Smooth muscle cell (in vitro differentiated cells): ENCODE measurements around the gene SMOC2. TPM values are rescaled to one million over a fixed set of nuclear protein-coding genes. Genes with fewer than 3 reads are reported as not detected.

Experiments used
- DNase-seq: peaks from one replicate; lab custom pipeline; 2025; ENCODE audit not compliant: unreplicated experiment; lab: John Stamatoyannopoulos, UW
- H2AFZ ChIP-seq: fragments of 200-600 bp; sonication (generic); 2 replicates; pipeline ENCODE4 v1.6.0; 2016; ENCODE audit warnings: antibody characterized with exemption, low read depth, mild to moderate bottlenecking
- H3F3A ChIP-seq: fragments of 200-600 bp; sonication (generic); 2 replicates; pipeline ENCODE4 v1.6.0; 2017; ENCODE audit warnings: antibody characterized with exemption, low read depth
- H3K27ac ChIP-seq: fragments of 200-600 bp; sonication (generic); 2 replicates; pipeline ENCODE4 v1.5.1; 2016; ENCODE audit warnings: low read depth, mild to moderate bottlenecking
- H3K27me3 ChIP-seq: fragments of 200-600 bp; sonication (generic); 2 replicates; pipeline ENCODE4 v1.6.1; 2016; ENCODE audit warnings: low read depth, mild to moderate bottlenecking
- H3K36me3 ChIP-seq: fragments of 200-600 bp; sonication (generic); 2 replicates; pipeline ENCODE4 v1.5.1; 2016; ENCODE audit warnings: low read depth
- H3K4me1 ChIP-seq: fragments of 200-600 bp; sonication (generic); 2 replicates; pipeline ENCODE4 v1.5.1; 2016; ENCODE audit warnings: low read depth
- H3K4me2 ChIP-seq: fragments of 200-600 bp; sonication (generic); 2 replicates; pipeline ENCODE4 v1.6.0; 2016; ENCODE audit warnings: mild to moderate bottlenecking
- H3K4me3 ChIP-seq: fragments of 200-600 bp; sonication (generic); 2 replicates; pipeline ENCODE4 v1.5.1; 2016; ENCODE audit warnings: mild to moderate bottlenecking
- H3K79me2 ChIP-seq: fragments of 200-600 bp; sonication (generic); 2 replicates; pipeline ENCODE4 v1.6.0; 2016; ENCODE audit warnings: low read depth, mild to moderate bottlenecking
- H3K9ac ChIP-seq: fragments of 200-600 bp; sonication (generic); 2 replicates; pipeline ENCODE4 v1.6.0; 2016; ENCODE audit warnings: low read depth
- H3K9me3 ChIP-seq: fragments of 200-600 bp; sonication (generic); replicated peaks from 2 replicates; pipeline ENCODE4 v1.5.1; 2016; ENCODE audit warnings: low read depth
- H4K20me1 ChIP-seq: fragments of 200-600 bp; sonication (generic); 2 replicates; pipeline ENCODE4 v1.6.0; 2016; ENCODE audit warnings: low read depth
- CTCF ChIP-seq: fragments of 200-600 bp; sonication (generic); IDR thresholded peaks from 2 replicates; pipeline ENCODE4 v1.5.1; 2017; ENCODE audit warnings: borderline replicate concordance, mild to moderate bottlenecking, antibody characterized with exemption; ENCODE audit not compliant: insufficient read depth, poor library complexity, severe bottlenecking
- WGBS: methylation state at CpG from one replicate; pipeline ENCODE4 v1.1.7; 2016; ENCODE audit warnings: low lambda C conversion rate; 5-methylcytosine and 5-hydroxymethylcytosine counted together
- polyA plus RNA-seq: library from polyadenylated mRNA; unstranded; fragments of >200 nt; fragmentation: Nextera tagmentation; extraction: Ambion mirVana; gene quantifications from 2 replicates; pipeline ENCODE4 v1.2.1, GENCODE V29; 2016
- total RNA-seq: library from RNA; depleted of rRNA; stranded (reverse); fragments of >200 nt; gene quantifications from 2 replicates; pipeline ENCODE4 v1.2.3, GENCODE V29; 2014

SMOC2 gene
- total and polyA plus RNA-seq, 2 experiments from 2014 or later: 0.63 to 1.2 TPM

- no peaks in the 10 kb centered on the region for H3K36me3 ChIP-seq
- H3K4me1 ChIP-seq: no peaks in the 10 kb centered on the region
- no peaks in the 10 kb centered on the region for H3F3A ChIP-seq
- peaks cover 18% of the 10 kb centered on the region for H3K27me3 ChIP-seq
- no peak overlapping the region for H3K9ac ChIP-seq
- WGBS: 93% methylated on average over 10 of the region's 10 CpGs
- H3K79me2 ChIP-seq: no peaks in the 10 kb centered on the region
- no peak for DNase-seq
- no peaks in the 10 kb centered on the region for H3K9me3 ChIP-seq
- TF ChIP-seq CTCF: no peak
- H2AFZ ChIP-seq: no peak overlapping the region
- H3K27ac ChIP-seq: no peak overlapping the region
- no peak overlapping the region for H3K4me2 ChIP-seq
- no peaks in the 10 kb centered on the region for H4K20me1 ChIP-seq
- no peak overlapping the region for H3K4me3 ChIP-seq
These were observed 202.4 kb downstream of the SMOC2 start for GRCh38 chr6:168643401-168643800.

GRCh38 chr6:168645326-168645725, 204.3 kb downstream of the SMOC2 start:
- H3K4me1 ChIP-seq: no peaks in the 10 kb centered on the region
- DNase-seq: no peak
- no peaks in the 10 kb centered on the region for H3F3A ChIP-seq
- no peaks in the 10 kb centered on the region for H4K20me1 ChIP-seq
- TF ChIP-seq CTCF: no peak
- H3K79me2 ChIP-seq: no peaks in the 10 kb centered on the region
- H2AFZ ChIP-seq: no peak overlapping the region
- H3K9ac ChIP-seq: no peak overlapping the region
- H3K9me3 ChIP-seq: no peaks in the 10 kb centered on the region
- 83% methylated on average over 9 of the region's 9 CpGs for WGBS
- H3K27ac ChIP-seq: no peak overlapping the region
- peaks cover 24% of the 10 kb centered on the region for H3K27me3 ChIP-seq
- no peak overlapping the region for H3K4me3 ChIP-seq
- no peak overlapping the region for H3K4me2 ChIP-seq
- no peaks in the 10 kb centered on the region for H3K36me3 ChIP-seq

- no peaks in the 10 kb centered on the region for H3F3A ChIP-seq
- no peak overlapping the region for H3K4me3 ChIP-seq
- no peaks in the 10 kb centered on the region for H4K20me1 ChIP-seq
- H3K4me1 ChIP-seq: no peaks in the 10 kb centered on the region
- DNase-seq: no peak
- no peak overlapping the region for H2AFZ ChIP-seq
- no peaks in the 10 kb centered on the region for H3K9me3 ChIP-seq
- H3K27me3 ChIP-seq: peaks cover 24% of the 10 kb centered on the region
- no peak overlapping the region for H3K27ac ChIP-seq
- no peak for TF ChIP-seq CTCF
- H3K4me2 ChIP-seq: no peak overlapping the region
- H3K79me2 ChIP-seq: no peaks in the 10 kb centered on the region
- no peaks in the 10 kb centered on the region for H3K36me3 ChIP-seq
- 85% methylated on average over 14 of the region's 14 CpGs for WGBS
- no peak overlapping the region for H3K9ac ChIP-seq
These were observed 206.3 kb downstream of the SMOC2 start for GRCh38 chr6:168647271-168647670.

- H2AFZ ChIP-seq: no peak overlapping the region
- H3K4me1 ChIP-seq: no peaks in the 10 kb centered on the region
- no peaks in the 10 kb centered on the region for H4K20me1 ChIP-seq
- no peak overlapping the region for H3K27ac ChIP-seq
- H3K9me3 ChIP-seq: no peaks in the 10 kb centered on the region
- TF ChIP-seq CTCF: no peak
- no peak overlapping the region for H3K4me2 ChIP-seq
- no peak overlapping the region for H3K9ac ChIP-seq
- DNase-seq: no peak
- no peaks in the 10 kb centered on the region for H3K36me3 ChIP-seq
- 69% methylated on average over 30 of the region's 30 CpGs for WGBS
- no peaks in the 10 kb centered on the region for H3K79me2 ChIP-seq
- no peak overlapping the region for H3K4me3 ChIP-seq
- no peaks in the 10 kb centered on the region for H3F3A ChIP-seq
- peaks cover 24% of the 10 kb centered on the region for H3K27me3 ChIP-seq
These were observed 207.5 kb downstream of the SMOC2 start for GRCh38 chr6:168648240-168649125.
